Transverse colon (tissue), 4 donors: Measurements from ENCODE around the gene RAB11FIP5. TPM values are rescaled to one million over a fixed set of nuclear protein-coding genes. Genes with fewer than 3 reads are reported as not detected.

Experiments used
- DNase-seq: peaks from one replicate; pipeline ENCODE4 v3.0.0-alpha.2; 2019
- H3K27ac ChIP-seq, 4 donors: fragments of 200-600 bp; sonication (generic); 2 replicates each; pipeline ENCODE4 v1.5.1; 2016 to 2018; ENCODE audit warnings: inconsistent platforms in 4 of 4
- H3K27me3 ChIP-seq: fragments of 200-600 bp; sonication (generic); 2 replicates; pipeline ENCODE4 v1.5.1; 2017; ENCODE audit warnings: inconsistent platforms
- H3K36me3 ChIP-seq, 4 donors: fragments of 200-600 bp; sonication (generic); 2 replicates each; pipeline ENCODE4 v1.5.1; 2017 to 2019; ENCODE audit warnings: inconsistent platforms in 4 of 4
- H3K4me1 ChIP-seq, 4 donors: fragments of 200-600 bp; sonication (generic); 2 replicates each; pipeline ENCODE4 v1.5.1; 2017 to 2020; ENCODE audit warnings: inconsistent platforms in 4 of 4
- H3K4me3 ChIP-seq, 4 donors: fragments of 200-600 bp; sonication (generic); 1 replicate in 1 of 4; 2 replicates in 3 of 4; pipeline versions ENCODE4 v1.5.1 to v1.6.1; 2017 to 2019; ENCODE audit warnings: inconsistent platforms in 4 of 4
- H3K9me3 ChIP-seq, 2 donors: fragments of 200-600 bp; sonication (generic); 2 replicates each; pipeline ENCODE4 v1.5.1; 2017 to 2019; ENCODE audit warnings: inconsistent platforms in 2 of 2
- CTCF ChIP-seq, 5 experiments: fragments of 200-600 bp in 3 of 5; fragments of 450-650 bp in 2 of 5; sonication (generic) in 3 of 5; IDR thresholded peaks; 1 replicate in 2 of 5; 2 replicates in 3 of 5; pipeline ENCODE4 v1.5.1; 2016 to 2017; ENCODE audit warnings: antibody characterized with exemption in 5 of 5, inconsistent platforms in 3 of 5, mild to moderate bottlenecking in 2 of 5, moderate library complexity in 1 of 5
- EP300 ChIP-seq: sonication (generic); formaldehyde crosslinking; IDR thresholded peaks from one replicate; pipeline ENCODE4 v1.6.1; 2017; ENCODE audit warnings: antibody characterized with exemption, low read depth
- POLR2A ChIP-seq: fragments of 450-650 bp; IDR thresholded peaks from one replicate; pipeline ENCODE4 v1.6.1; 2016; ENCODE audit warnings: antibody characterized with exemption, mild to moderate bottlenecking, moderate library complexity
- POLR2AphosphoS5 ChIP-seq, 3 donors: sonication (generic); formaldehyde crosslinking; IDR thresholded peaks; one replicate each; pipeline ENCODE4 v1.6.1; 2016; ENCODE audit warnings: antibody characterized with exemption in 3 of 3
- WGBS, 2 donors: methylation state at CpG; one replicate each; pipeline ENCODE4 v1.1.5; 2018; ENCODE audit warnings: low coverage in 1 of 2; 5-methylcytosine and 5-hydroxymethylcytosine counted together
- in situ Hi-C, 4 donors: fragments of 200-750 bp; cut with MboI; loops; one replicate each; pipeline versions ENCODE4 v1.15.0 to v1.15.1; 2017; ENCODE audit warnings: low sequenced_read_pairs in 3 of 4, low pct_ligation_motif_present in 1 of 4, low pct_unique_long_range_greater_than_20kb in 1 of 4
- intact Hi-C: fragments of 100-400 bp; cut with DNase I; formaldehyde crosslinking; loops from one replicate; pipeline ENCODE4 v1.15.1; 2023; ENCODE audit warnings: low total_unique reads
- total RNA-seq, 4 donors: library from RNA; depleted of rRNA; stranded (reverse); fragments of >200 nt; gene quantifications; one replicate each; pipeline ENCODE4 v1.1.0, GENCODE V29; 2016

Gene RAB11FIP5
- total RNA-seq, 4 donors from 2014 or later = 22.7 to 31.0 (median 26.9) TPM

GRCh38 chr2:73087311-73087710 lies 25.4 kb downstream of the RAB11FIP5 start:
- H3K9me3 ChIP-seq = no peaks in the 10 kb centered on the region
- H3K27ac ChIP-seq = no peak overlapping the region
- intact Hi-C loops = loop anchor here (2.0 kb wide), 1 partner anchor 69 kb away; no protein-coding TSS in a partner anchor
- H3K4me3 ChIP-seq = no peak overlapping the region
- in situ Hi-C loops = loop anchor here in 2 of 4 donors (5.0 kb wide), 2 partner anchors 70 to 75 kb away; no protein-coding TSS in a partner anchor
- peaks cover 0 to 4% (median 0%) of the 10 kb centered on the region in 4 donors for H3K36me3 ChIP-seq
- TF ChIP-seq EP300 = no peak
- H3K4me1 ChIP-seq = peaks cover 0 to 4% (median 4%) of the 10 kb centered on the region in 4 donors
- DNase-seq = no peak
- no peaks in the 10 kb centered on the region for H3K27me3 ChIP-seq
- 68% methylated on average over 4 of the region's 4 CpGs; no CpG with 5 or more reads in 1 of the 2 donors for WGBS, 2 donors

- Histone ChIP-seq H3K9me3 (no peaks in the 10 kb centered on the region), H3K4me3 (no peak overlapping the region), H3K27me3 (no peaks in the 10 kb centered on the region), H3K27ac (no peak overlapping the region), H3K36me3 (peaks cover 0 to 4% (median 0%) of the 10 kb centered on the region in 4 donors), H3K4me1 (peaks cover 0 to 4% (median 4%) of the 10 kb centered on the region in 4 donors)
- WGBS, 2 donors = 19% methylated on average over 6 of the region's 6 CpGs; no CpG with 5 or more reads in 1 of the 2 donors
- in situ Hi-C loops (loop anchor here in 2 of 4 donors (5.0 kb wide), 2 partner anchors 72 to 77 kb away; no protein-coding TSS in a partner anchor), intact Hi-C loops (loop anchor here (2.0 kb wide), 1 partner anchor 71 kb away; no protein-coding TSS in a partner anchor)
- TF ChIP-seq CTCF (IDR thresholded peaks at IDR 0.05) (peak; percentile 85 to 92 (median 90)), POLR2A (no peak), EP300 (no peak)
- DNase-seq = peak; percentile 88
Measured at GRCh38 chr2:73085691-73086090, 27.1 kb downstream of the RAB11FIP5 start.

DNA sequence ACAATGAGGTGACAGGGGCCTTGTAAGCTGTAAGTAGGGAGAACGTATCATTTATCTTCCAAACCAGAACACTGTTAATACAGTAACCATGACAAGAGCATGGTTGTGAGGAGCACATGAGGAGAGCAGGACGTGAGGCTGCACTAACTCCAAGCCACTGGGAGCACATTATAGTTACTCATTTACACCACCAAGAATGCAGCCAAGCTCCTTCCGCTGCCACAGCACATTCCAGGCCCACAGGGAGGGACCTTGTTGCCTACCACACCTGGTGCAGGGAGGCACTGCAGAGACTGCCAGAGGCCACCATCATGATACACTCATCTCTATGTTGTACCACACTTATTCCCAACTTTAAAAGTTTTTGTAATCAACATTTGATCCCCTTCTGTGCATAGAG lies 27.8 kb downstream of the RAB11FIP5 start:
- peaks cover 0 to 4% (median 0%) of the 10 kb centered on the region in 4 donors for H3K36me3 ChIP-seq

GRCh38 chr2:73083886-73084800 lies 28.6 kb downstream of the RAB11FIP5 start:
- intact Hi-C loops = no loop called here
- Histone ChIP-seq H3K27ac (no peak overlapping the region), H3K36me3 (peaks cover 0 to 4% (median 0%) of the 10 kb centered on the region in 4 donors), H3K4me1 (peaks cover 0 to 4% (median 2%) of the 10 kb centered on the region in 4 donors), H3K4me3 (no peak overlapping the region), H3K27me3 (no peaks in the 10 kb centered on the region), H3K9me3 (no peaks in the 10 kb centered on the region)
- 60% methylated on average over 5 of the region's 7 CpGs; no CpG with 5 or more reads in 1 of the 2 donors for WGBS, 2 donors
- in situ Hi-C loops = no loop called here
- TF ChIP-seq POLR2AphosphoS5 (IDR thresholded peaks at IDR 0.05) = no peak
- no peak for DNase-seq

More for the DNA sequence above, 27.8 kb downstream of the RAB11FIP5 start:
- WGBS, 2 donors = 74% methylated on average over 3 of the region's 3 CpGs; no CpG with 5 or more reads in 1 of the 2 donors
- Histone ChIP-seq H3K27ac (no peak overlapping the region), H3K9me3 (no peaks in the 10 kb centered on the region), H3K4me3 (no peak overlapping the region), H3K4me1 (peaks cover 0 to 4% (median 3%) of the 10 kb centered on the region in 4 donors), H3K27me3 (no peaks in the 10 kb centered on the region)
- in situ Hi-C loops = loop anchor here in 2 of 4 donors (5.0 kb wide), 2 partner anchors 72 to 77 kb away; no protein-coding TSS in a partner anchor
- intact Hi-C loops = no loop called here
- DNase-seq = no peak
- TF ChIP-seq POLR2A (no peak), EP300 (no peak), POLR2AphosphoS5 (IDR thresholded peaks at IDR 0.05) (no peak), CTCF (IDR thresholded peaks at IDR 0.05) (no peak)
